NB4 (cell line): ENCODE data around the gene CENPO.

Experiments
- DNase-seq: peaks from one replicate; pipeline ENCODE4 v3.0.0; 2010; ENCODE audit warnings: low read depth
- H3K4me3 ChIP-seq: one replicate; pipeline ENCODE4 v1.5.1; 2011; ENCODE audit warnings: mild to moderate bottlenecking, low read depth, low read length, moderate library complexity
- MYC ChIP-seq: IDR thresholded peaks from 2 replicates; pipeline ENCODE4 v1.6.1; 2011; ENCODE audit warnings: low read depth, low read length
- POLR2A ChIP-seq: IDR thresholded peaks from 2 replicates; pipeline ENCODE4 v1.6.1; 2011; ENCODE audit warnings: mild to moderate bottlenecking; ENCODE audit not compliant: insufficient read length; ENCODE audit errors: extremely low read depth
- TF ChIP-seq, protein P1 (sequence below): IDR thresholded peaks from 2 replicates; pipeline ENCODE4 v1.6.1; 2011; ENCODE audit warnings: low read depth, low read length
- TF ChIP-seq, protein P2 (sequence below): IDR thresholded peaks from one replicate; pipeline ENCODE4 v1.5.1; 2012; ENCODE audit warnings: low read depth, low read length

Gene CENPO

DNA sequence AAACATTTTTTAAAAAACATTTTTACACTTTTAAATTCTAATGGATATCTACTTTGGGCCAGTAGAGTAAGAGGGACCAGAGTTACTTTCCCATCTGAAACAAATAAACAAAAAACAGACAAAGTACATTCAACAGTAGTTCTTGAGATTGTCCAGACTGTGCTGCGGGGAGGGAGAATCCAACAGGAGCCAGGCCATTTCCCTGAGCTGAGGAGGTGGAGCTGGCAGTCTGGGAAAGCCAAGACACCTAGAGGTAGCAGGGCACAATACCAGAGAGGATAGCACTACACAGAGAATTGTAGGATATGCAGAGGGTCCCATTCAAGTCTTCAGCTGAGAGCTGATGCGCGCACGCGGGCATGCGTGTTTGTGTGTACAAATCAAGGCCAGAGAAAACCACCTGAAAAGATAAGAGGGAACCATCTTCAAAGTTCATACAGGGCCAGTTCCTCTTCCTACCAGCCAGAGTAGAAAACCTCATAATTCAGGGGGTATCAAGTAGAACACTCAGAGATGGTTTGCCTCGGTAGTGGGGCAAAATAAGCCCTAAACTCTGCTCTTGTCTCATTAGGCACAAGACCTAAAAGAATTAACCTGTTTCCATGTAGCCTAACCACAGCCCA lies 44.0 kb upstream of the CENPO start:
- no peak for DNase-seq
- TF ChIP-seq, protein P1, sequence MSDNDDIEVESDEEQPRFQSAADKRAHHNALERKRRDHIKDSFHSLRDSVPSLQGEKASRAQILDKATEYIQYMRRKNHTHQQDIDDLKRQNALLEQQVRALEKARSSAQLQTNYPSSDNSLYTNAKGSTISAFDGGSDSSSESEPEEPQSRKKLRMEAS: no peak
- TF ChIP-seq MYC: no peak
- TF ChIP-seq, protein P2, sequence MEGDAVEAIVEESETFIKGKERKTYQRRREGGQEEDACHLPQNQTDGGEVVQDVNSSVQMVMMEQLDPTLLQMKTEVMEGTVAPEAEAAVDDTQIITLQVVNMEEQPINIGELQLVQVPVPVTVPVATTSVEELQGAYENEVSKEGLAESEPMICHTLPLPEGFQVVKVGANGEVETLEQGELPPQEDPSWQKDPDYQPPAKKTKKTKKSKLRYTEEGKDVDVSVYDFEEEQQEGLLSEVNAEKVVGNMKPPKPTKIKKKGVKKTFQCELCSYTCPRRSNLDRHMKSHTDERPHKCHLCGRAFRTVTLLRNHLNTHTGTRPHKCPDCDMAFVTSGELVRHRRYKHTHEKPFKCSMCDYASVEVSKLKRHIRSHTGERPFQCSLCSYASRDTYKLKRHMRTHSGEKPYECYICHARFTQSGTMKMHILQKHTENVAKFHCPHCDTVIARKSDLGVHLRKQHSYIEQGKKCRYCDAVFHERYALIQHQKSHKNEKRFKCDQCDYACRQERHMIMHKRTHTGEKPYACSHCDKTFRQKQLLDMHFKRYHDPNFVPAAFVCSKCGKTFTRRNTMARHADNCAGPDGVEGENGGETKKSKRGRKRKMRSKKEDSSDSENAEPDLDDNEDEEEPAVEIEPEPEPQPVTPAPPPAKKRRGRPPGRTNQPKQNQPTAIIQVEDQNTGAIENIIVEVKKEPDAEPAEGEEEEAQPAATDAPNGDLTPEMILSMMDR: no peak
- no peak for TF ChIP-seq POLR2A
- no peak overlapping the region for H3K4me3 ChIP-seq

DNA sequence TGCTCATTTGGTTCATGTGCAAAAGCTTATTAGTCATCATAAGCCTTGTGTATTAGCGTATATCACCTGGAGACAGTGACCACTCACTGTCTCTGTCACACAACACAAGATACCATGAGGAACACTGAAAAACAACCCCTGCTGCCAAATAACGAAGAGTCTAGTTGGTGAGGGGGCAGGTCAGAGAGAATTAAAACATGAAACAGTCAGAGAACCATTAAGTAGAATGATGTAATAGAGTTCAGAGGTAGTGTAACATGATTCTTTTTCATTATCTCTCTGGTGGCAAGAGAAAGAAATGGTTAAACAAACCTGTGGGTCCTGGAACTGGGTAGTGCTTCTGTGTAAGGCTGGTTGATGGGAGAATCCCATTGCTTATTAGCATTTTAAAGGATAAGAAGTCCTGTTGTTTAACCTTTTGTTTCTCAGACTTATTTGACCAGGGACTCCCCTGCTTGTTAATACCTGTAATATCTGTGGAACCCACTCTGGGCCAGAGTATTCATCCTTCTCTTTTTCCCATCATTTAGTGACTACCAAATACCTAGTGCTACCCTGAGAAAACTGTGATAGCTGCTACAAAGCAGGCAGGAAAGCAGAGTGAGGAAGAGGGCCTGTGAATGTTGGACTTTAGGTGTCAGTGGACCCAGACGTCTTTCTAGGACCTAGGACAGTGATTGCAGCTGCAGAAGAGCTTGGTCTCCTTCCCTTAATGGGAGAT lies 38.1 kb upstream of the CENPO start:
- DNase-seq: no peak
- H3K4me3 ChIP-seq: no peak overlapping the region
- TF ChIP-seq POLR2A (no peak), MYC (no peak)
- TF ChIP-seq, protein P2: no peak
- TF ChIP-seq, protein P1: no peak

DNA sequence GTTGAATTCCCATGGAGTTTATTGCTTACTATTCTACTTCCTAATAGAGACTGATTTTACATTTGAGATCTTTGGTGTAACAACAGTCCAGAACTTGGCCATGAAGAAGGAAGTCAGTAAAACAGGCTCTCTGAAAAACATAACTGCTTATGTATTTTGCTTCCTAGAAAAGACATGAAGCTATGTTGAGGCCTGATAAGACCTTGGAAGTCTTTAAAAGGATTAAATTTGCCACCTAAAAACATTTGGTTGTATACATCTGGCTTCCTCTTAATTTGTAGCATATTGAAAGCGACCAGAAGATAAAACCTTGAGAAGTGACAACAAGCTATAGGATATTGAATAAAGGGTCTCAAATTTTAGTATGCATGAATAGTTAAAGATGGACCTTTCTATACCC lies 36.4 kb upstream of the CENPO start:
- no peak for DNase-seq
- TF ChIP-seq POLR2A: no peak
- H3K4me3 ChIP-seq: no peak overlapping the region

DNA sequence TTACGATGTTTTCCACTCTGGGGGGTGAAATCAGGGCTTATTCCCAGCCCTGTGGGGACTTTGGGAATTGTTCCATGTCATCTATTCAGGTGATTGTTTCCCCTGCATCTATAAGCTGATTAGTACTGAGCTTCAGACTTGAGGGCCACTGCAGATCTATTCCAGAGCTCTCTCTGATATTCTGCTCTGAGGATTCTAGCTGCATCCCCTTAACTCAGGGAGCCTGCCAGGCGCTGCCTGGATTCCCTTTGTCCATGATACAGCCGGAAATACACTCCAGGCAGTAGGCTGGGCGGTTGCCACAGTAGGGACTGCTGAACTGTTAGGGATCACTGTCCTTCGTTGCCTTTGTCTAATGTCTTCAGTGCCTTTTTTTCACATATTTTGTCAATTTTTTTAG lies 31.4 kb upstream of the CENPO start:
- H3K4me3 ChIP-seq: no peak overlapping the region
- DNase-seq: no peak
- TF ChIP-seq, protein P1: no peak
- TF ChIP-seq MYC (no peak), POLR2A (no peak)
- TF ChIP-seq, protein P2: no peak

DNA sequence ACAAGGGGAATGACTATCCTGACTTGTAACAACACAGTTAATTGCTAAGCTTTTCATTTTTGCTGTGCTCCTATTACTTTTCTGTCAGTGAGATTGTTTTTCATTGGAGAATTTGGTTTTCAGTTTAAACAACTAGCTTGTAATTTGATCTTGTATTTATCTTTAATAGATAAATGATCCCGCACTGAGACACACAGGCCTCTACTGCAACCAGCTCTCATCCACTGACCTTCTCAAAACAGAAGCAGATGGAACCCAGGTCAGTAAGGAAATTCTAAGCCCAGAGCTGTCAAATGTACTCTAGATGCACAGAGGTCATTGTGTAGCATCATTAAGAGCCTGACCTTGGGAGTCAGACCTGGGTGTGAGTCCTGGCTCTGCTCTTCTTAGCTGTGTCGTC lies 30.7 kb upstream of the CENPO start:
- TF ChIP-seq MYC: no peak
- TF ChIP-seq, protein P2: no peak
- no peak for DNase-seq
- H3K4me3 ChIP-seq: no peak overlapping the region

DNA sequence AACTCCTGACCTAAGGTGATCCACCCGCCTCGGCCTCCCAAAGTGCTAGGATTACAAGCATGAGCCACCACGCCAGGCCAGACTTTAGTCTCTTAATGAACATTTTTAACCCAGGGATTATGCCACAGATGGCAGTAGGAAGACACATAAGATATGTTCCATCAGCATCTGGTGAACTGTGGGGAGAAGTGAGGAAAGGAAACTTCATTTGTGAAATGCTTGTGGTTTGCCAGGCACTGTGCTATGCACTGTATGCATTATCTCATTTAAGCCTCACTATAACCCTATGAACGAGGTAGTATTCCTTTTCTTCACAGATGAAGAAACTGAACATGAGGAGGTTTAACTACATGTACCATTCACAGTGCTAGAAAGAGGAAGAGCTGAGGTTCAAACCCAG lies 29.4 kb upstream of the CENPO start:
- no peak overlapping the region for H3K4me3 ChIP-seq
- no peak for DNase-seq

More for the DNA sequence above, 29.4 kb upstream of the CENPO start:
- TF ChIP-seq MYC (no peak), POLR2A (no peak)
- TF ChIP-seq, protein P1: no peak
- TF ChIP-seq, protein P2: no peak
